GM06990 (cell line): ENCODE results near the gene ATF6B.
A peak's percentile ranks its signal among the peaks of the same experiment; 100 is the strongest.
"Not testable (repeated sequence)": the region's sequence is repeated elsewhere in the genome, so short reads cannot be mapped to it uniquely, and the experiment has no call there.

ENCODE experiments used
- DNase-seq: peaks from one replicate; pipeline ENCODE4 v3.0.0-alpha.2; 2011; ENCODE audit not compliant: insufficient read length; ENCODE audit errors: extremely low read depth
- H3K27me3 ChIP-seq: replicated peaks from 2 replicates; pipeline ENCODE4 v1.6.0; 2011; ENCODE audit warnings: low read length; ENCODE audit not compliant: control insufficient read depth, insufficient read depth
- H3K36me3 ChIP-seq: 2 replicates; pipeline ENCODE4 v1.5.1; 2011; ENCODE audit warnings: low read length; ENCODE audit not compliant: control insufficient read depth, insufficient read depth
- H3K4me3 ChIP-seq: replicated peaks from 2 replicates; pipeline ENCODE4 v1.5.1; 2011; ENCODE audit warnings: low read depth, mild to moderate bottlenecking, control low read depth, low read length
- CTCF ChIP-seq: IDR thresholded peaks from 2 replicates; pipeline ENCODE4 v1.5.1; 2011; ENCODE audit warnings: low read length, control low read depth, mild to moderate bottlenecking, inconsistent platforms; ENCODE audit not compliant: insufficient read depth, poor library complexity, severe bottlenecking

Gene ATF6B

GRCh38 chr6:32148289-32149091, 20.4 kb upstream of the ATF6B start:
- H3K4me3 ChIP-seq: no peak overlapping the region
- H3K27me3 ChIP-seq: peaks cover 1% of the 10 kb centered on the region
- TF ChIP-seq CTCF: peak; percentile 6
- no peaks in the 10 kb centered on the region for H3K36me3 ChIP-seq
- no peak for DNase-seq

GRCh38 chr6:32147401-32148132, 19.5 kb upstream of the ATF6B start:
- peaks cover 1% of the 10 kb centered on the region for H3K27me3 ChIP-seq
- H3K36me3 ChIP-seq: no peaks in the 10 kb centered on the region
- H3K4me3 ChIP-seq: no peak overlapping the region
- no peak for TF ChIP-seq CTCF
- no peak for DNase-seq

- TF ChIP-seq CTCF: no peak
- H3K36me3 ChIP-seq: no peaks in the 10 kb centered on the region
- peaks cover 1% of the 10 kb centered on the region for H3K27me3 ChIP-seq
- no peak overlapping the region for H3K4me3 ChIP-seq
- no peak for DNase-seq
These were observed 18.6 kb upstream of the ATF6B start for GRCh38 chr6:32146687-32147086.

- TF ChIP-seq CTCF: no peak
- peaks cover 1% of the 10 kb centered on the region for H3K27me3 ChIP-seq
- H3K36me3 ChIP-seq: no peaks in the 10 kb centered on the region
- no peak for DNase-seq
- no peak overlapping the region for H3K4me3 ChIP-seq
These were observed 18.2 kb upstream of the ATF6B start for GRCh38 chr6:32146287-32146686.

GRCh38 chr6:32144238-32144637, 16.2 kb upstream of the ATF6B start:
- not testable (repeated sequence) for H3K27me3 ChIP-seq, DNase-seq, H3K36me3 ChIP-seq, H3K4me3 ChIP-seq

GRCh38 chr6:32140420-32141046, 12.5 kb upstream of the ATF6B start:
- no peaks in the 10 kb centered on the region for H3K27me3 ChIP-seq
- H3K4me3 ChIP-seq: no peak overlapping the region
- no peaks in the 10 kb centered on the region for H3K36me3 ChIP-seq
- no peak for TF ChIP-seq CTCF
- no peak for DNase-seq
